K562 (cell line): ENCODE results near the gene PPA1. TPM values are rescaled to one million over a fixed set of nuclear protein-coding genes. Genes with fewer than 3 reads are reported as not detected.

Experiments
- ATAC-seq: fragments of 200-7000 bp; cut with Tn5 transposase; 3 replicates; pipeline ENCODE4 v1.9.1; 2020; ENCODE audit warnings: moderate library complexity
- BruUV-seq: library from RNA; stranded (reverse); fragments of 400-500 nt; replicated peaks from 2 replicates; lab custom pipeline; 2021; lab: Mats Ljungman, UMichigan
- CTCF ChIA-PET: fragments of 300-600 bp; formaldehyde crosslinking; extraction: SDS; loops from one replicate; lab custom pipeline; 2021; ENCODE audit warnings: low intra/inter-chr PET ratio; lab: Yijun Ruan, JAX
- POLR2A ChIA-PET: fragments of 300-600, 350-650 bp; sonication (Branson Sonifier 250); formaldehyde crosslinking; extraction: SDS; loops from one replicate; lab custom pipeline; 2021; ENCODE audit warnings: antibody characterized with exemption, inconsistent platforms; lab: Yijun Ruan, JAX
- DNase-seq, 4 experiments: peaks; one replicate each; pipeline versions ENCODE4 v3.0.0 to v3.0.0-alpha.2; 2011 to 2018; ENCODE audit warnings: low spot score in 3 of 4, mixed read lengths in 3 of 4; ENCODE audit errors: extremely low read depth in 1 of 4
- FAIRE-seq: peaks from 2 replicates; lab custom pipeline; 2011; peaks lifted over from hg19 to GRCh38; lab: Jason Lieb, UNC
- H2AFZ ChIP-seq: 2 replicates; pipeline ENCODE4 v1.6.0; 2011; ENCODE audit warnings: low read depth, low read length, control low read depth, inconsistent platforms
- H3K27ac ChIP-seq: fragments of 200-600 bp; 3 replicates; pipeline ENCODE4 v1.8.0; 2011; ENCODE audit warnings: low read depth, mild to moderate bottlenecking, control low read depth, inconsistent platforms, low read length, moderate library complexity, mixed read lengths; ENCODE audit errors: extremely low read depth
- H3K27me3 ChIP-seq, 2 experiments: fragments of 300-600 bp in 1 of 2; 2 replicates in 1 of 2; 3 replicates in 1 of 2; pipeline versions ENCODE4 v1.6.0 to v1.8.0; 2011; ENCODE audit warnings: inconsistent platforms in 2 of 2, low read length in 2 of 2, mild to moderate bottlenecking in 1 of 2, mixed read lengths in 1 of 2, moderate library complexity in 1 of 2; ENCODE audit not compliant: control insufficient read depth in 2 of 2, insufficient read depth in 2 of 2
- H3K36me3 ChIP-seq: fragments of 300-600 bp; 3 replicates; pipeline ENCODE4 v1.8.0; 2011; ENCODE audit warnings: mild to moderate bottlenecking, low read length, inconsistent platforms; ENCODE audit not compliant: control insufficient read depth, insufficient read depth
- H3K4me1 ChIP-seq, 2 experiments: fragments of 200-600 bp in 1 of 2; replicated peaks in 1 of 2; 2 replicates in 1 of 2; 3 replicates in 1 of 2; pipeline versions ENCODE4 v1.5.1 to v1.8.0; 2011; ENCODE audit warnings: inconsistent platforms in 2 of 2, low read length in 2 of 2, mild to moderate bottlenecking in 1 of 2, mixed read lengths in 1 of 2, moderate library complexity in 1 of 2; ENCODE audit not compliant: control insufficient read depth in 2 of 2, insufficient read depth in 2 of 2
- H3K4me2 ChIP-seq: 2 replicates; pipeline ENCODE4 v1.6.1; 2011; ENCODE audit warnings: low read length, control low read depth, inconsistent platforms, mixed read lengths; ENCODE audit not compliant: insufficient read depth
- H3K4me3 ChIP-seq: fragments of 200-600 bp; sonication (generic), shearing (Covaris generic); 2 replicates; pipeline ENCODE4 v1.5.1; 2016; ENCODE audit warnings: control low read depth, inconsistent platforms
- H3K79me2 ChIP-seq: fragments of 200-600 bp; 3 replicates; pipeline ENCODE4 v1.8.0; 2011; ENCODE audit warnings: low read length, inconsistent platforms; ENCODE audit not compliant: control insufficient read depth, insufficient read depth
- H3K9ac ChIP-seq, 2 experiments: 2 replicates each; pipeline versions ENCODE4 v1.6.0 to v1.6.1; 2011; ENCODE audit warnings: low read depth in 2 of 2, low read length in 2 of 2, control low read depth in 1 of 2, inconsistent platforms in 1 of 2, mild to moderate bottlenecking in 1 of 2, mixed read lengths in 1 of 2; ENCODE audit not compliant: insufficient read depth in 1 of 2
- H3K9me1 ChIP-seq: one replicate; pipeline ENCODE4 v1.6.0; 2011; ENCODE audit warnings: inconsistent platforms, mild to moderate bottlenecking, low read length, moderate library complexity; ENCODE audit not compliant: control insufficient read depth, insufficient read depth
- H3K9me3 ChIP-seq: replicated peaks from 2 replicates; pipeline ENCODE4 v1.5.1; 2011; ENCODE audit warnings: low read depth, low read length, inconsistent platforms; ENCODE audit not compliant: control insufficient read depth, insufficient read depth
- H4K20me1 ChIP-seq: replicated peaks from 2 replicates; pipeline ENCODE4 v1.6.1; 2011; ENCODE audit warnings: low read length, inconsistent platforms, mixed read lengths; ENCODE audit not compliant: control insufficient read depth, insufficient read depth
- BCL6 ChIP-seq: fragments of 250-450 bp; sonication (Bioruptor Pico); IDR thresholded peaks from 2 replicates; pipeline ENCODE4 v1.4.0; 2020
- BRD4 ChIP-seq: fragments of 200-600 bp; sonication (generic); IDR thresholded peaks from 2 replicates; pipeline ENCODE4 v1.6.1; 2017; ENCODE audit warnings: inconsistent platforms
- CBX2 ChIP-seq: fragments of 200-600 bp; sonication (generic); IDR thresholded peaks from one replicate; pipeline ENCODE4 v1.6.1; 2012; ENCODE audit warnings: mild to moderate bottlenecking, low read length, inconsistent platforms; ENCODE audit not compliant: insufficient read depth, poor library complexity, severe bottlenecking
- FOXP1 ChIP-seq: sonication (generic); formaldehyde crosslinking; IDR thresholded peaks from 2 replicates; pipeline ENCODE4 v1.8.0; 2022; ENCODE audit warnings: mild to moderate bottlenecking, missing genetic modification reagents
- GATAD2B ChIP-seq: fragments of 450-650 bp; IDR thresholded peaks from 2 replicates; pipeline ENCODE4 v1.6.1; 2017; ENCODE audit warnings: mild to moderate bottlenecking, borderline replicate concordance
- LEF1 ChIP-seq: fragments of 450-650 bp; IDR thresholded peaks from 2 replicates; pipeline ENCODE4 v1.6.1; 2016; ENCODE audit warnings: mild to moderate bottlenecking
- MEIS2 ChIP-seq: fragments of 450-650 bp; IDR thresholded peaks from 2 replicates; pipeline ENCODE4 v1.6.1; 2014; ENCODE audit warnings: mild to moderate bottlenecking; ENCODE audit not compliant: partially characterized antibody
- MTA1 ChIP-seq: fragments of 450-650 bp; IDR thresholded peaks from 2 replicates; pipeline ENCODE4 v1.6.1; 2017; ENCODE audit warnings: borderline replicate concordance
- SMAD3 ChIP-seq: fragments of 450-650 bp; formaldehyde crosslinking; conservative IDR thresholded peaks from 2 replicates; pipeline ENCODE4 v1.4.0; 2020; ENCODE audit warnings: mild to moderate bottlenecking
- TARDBP ChIP-seq: fragments of 450-650 bp; IDR thresholded peaks from 2 replicates; pipeline ENCODE4 v1.6.1; 2016
- ZNF551 ChIP-seq: fragments of 250-450 bp; sonication (Bioruptor Pico); IDR thresholded peaks from 2 replicates; pipeline ENCODE4 v1.5.0; 2021; ENCODE audit warnings: mild to moderate bottlenecking, moderate library complexity
- WGBS: fragments of 100-300 bp; shearing (Covaris generic); methylation state at CpG from one replicate; pipeline ENCODE4 v1.1.6; 2016; ENCODE audit warnings: low coverage, mixed read lengths; ENCODE audit not compliant: insufficient coverage; ENCODE audit errors: missing lambda C conversion rate; 5-methylcytosine and 5-hydroxymethylcytosine counted together
- in situ Hi-C: fragments of 300-500 bp; cut with MboI; formaldehyde crosslinking; loops from 4 replicates; pipeline ENCODE4 v1.15.0; 2018; ENCODE audit warnings: inconsistent platforms, mixed read lengths
- intact Hi-C: fragments of 100-400 bp; cut with micrococcal nuclease; formaldehyde crosslinking; loops from 2 replicates; pipeline ENCODE4 v1.14.2; 2022
- polyA plus RNA-seq, 8 experiments: library from polyadenylated mRNA; depleted of rRNA in 4 of 8; stranded (reverse) in 5 of 8; unstranded in 3 of 8; fragments of >200 nt; fragmentation: Nextera tagmentation in 2 of 8; fragmentation: Illumina TruSeq in 1 of 8; extraction: Ambion mirVana in 2 of 8; extraction: Trizol in 1 of 8; gene quantifications; 2 replicates each; pipeline versions ENCODE4 v1.2.1 to v1.2.3, GENCODE V29; 2011 to 2014; ENCODE audit warnings: inconsistent platforms in 1 of 8, missing spikeins in 1 of 8
- total RNA-seq, 7 experiments: library from RNA; depleted of rRNA in 6 of 7; stranded (reverse); fragments of >200 nt in 6 of 7; fragmentation: Illumina TruSeq in 2 of 7; extraction: Trizol in 2 of 7; gene quantifications; 2 replicates each; pipeline versions ENCODE4 v1.2.1 to v1.2.3, GENCODE V29; 2011 to 2021; ENCODE audit warnings: low replicate concordance in 1 of 7
- TF ChIP-seq, protein P1 (sequence below): fragments of 450-650 bp; IDR thresholded peaks from 2 replicates; pipeline ENCODE4 v1.6.1; 2017; ENCODE audit warnings: antibody characterized with exemption, mild to moderate bottlenecking

PPA1 gene
- total and polyA plus RNA-seq, 9 of the 15 experiments (the other 6 are each of a cell fraction or from before 2014, with no cell fraction given) = 301 to 635 (median 471) TPM

- POLR2A ChIA-PET = interaction anchor here (0.7 to 4.4 kb wide), 3 partner anchors 14 to 82 kb away, joined by 3 to 15 read pairs (median 9); partner anchors contain the start of gene PPA1
- Histone ChIP-seq H3K4me3 (no peak overlapping the region), H3K27me3 (peaks cover 47 to 65% of the 10 kb centered on the region in 2 experiments), H3K36me3 (no peaks in the 10 kb centered on the region), H3K79me2 (no peaks in the 10 kb centered on the region), H3K4me2 (no peak overlapping the region), H3K27ac (no peak overlapping the region), H3K9ac (0 out of 4 replicates have a peak overlapping the region, but pooled peaks of 1 of the 2 experiments have one; percentile 43), H3K4me1 (peaks cover 0 to 15% of the 10 kb centered on the region in 2 experiments; a peak in 2 of 5 replicates), H3K9me1 (no peaks in the 10 kb centered on the region), H2AFZ (no peak overlapping the region), H3K9me3 (no peaks in the 10 kb centered on the region), H4K20me1 (no peaks in the 10 kb centered on the region)
- WGBS = 3% methylated on average over 11 of the region's 11 CpGs
- intact Hi-C loops = no loop called here
- DNase-seq (no peak), FAIRE-seq (no peak), ATAC-seq (no peak)
- no TSS peak for BruUV-seq
- TF ChIP-seq MEIS2 = peak; percentile 11
- no peak for TF ChIP-seq BCL6 (CRISPR knock-in tag)
- CTCF ChIA-PET = no interaction called here
- in situ Hi-C loops = no loop called here
Observed at GRCh38 chr10:70250961-70251680, 17.9 kb upstream of the PPA1 start.

DNA sequence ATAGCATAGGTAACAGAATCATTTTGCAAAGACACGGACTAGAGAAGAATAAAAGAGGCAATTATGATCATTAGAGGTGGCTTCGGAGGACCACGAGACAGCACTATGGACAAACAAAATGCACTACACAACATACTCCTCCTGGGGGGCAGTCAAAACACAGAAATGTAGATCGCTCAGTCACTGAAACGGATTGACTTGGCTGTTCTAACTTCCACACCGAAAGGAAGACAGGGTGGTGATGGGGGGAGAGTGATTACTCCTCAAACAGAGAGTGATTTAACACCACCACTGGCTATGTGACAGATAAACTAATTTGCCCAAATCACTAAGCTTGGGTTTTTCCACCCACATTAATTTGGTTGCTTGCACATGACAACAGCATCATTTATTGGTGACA lies 14.1 kb upstream of the PPA1 start:
- H3K9me1 ChIP-seq = no peaks in the 10 kb centered on the region
- no peak overlapping the region for H3K27ac ChIP-seq
- H3K9ac ChIP-seq = no peak overlapping the region
- H3K4me3 ChIP-seq = no peak overlapping the region
- no peak overlapping the region for H2AFZ ChIP-seq
- intact Hi-C loops = no loop called here
- 2% methylated on average over 6 of the region's 6 CpGs for WGBS
- FAIRE-seq = no peak
- H3K4me2 ChIP-seq = no peak overlapping the region
- no peaks in the 10 kb centered on the region for H3K36me3 ChIP-seq
- H3K9me3 ChIP-seq = no peaks in the 10 kb centered on the region
- in situ Hi-C loops = no loop called here
- POLR2A ChIA-PET = interaction anchor here (0.6 to 0.7 kb wide), 2 partner anchors 8 to 10 kb away, joined by 3 to 4 read pairs; no protein-coding TSS in a partner anchor
- no peaks in the 10 kb centered on the region for H3K79me2 ChIP-seq
- H4K20me1 ChIP-seq = no peaks in the 10 kb centered on the region
- no peaks in the 10 kb centered on the region for H3K4me1 ChIP-seq
- CTCF ChIA-PET = no interaction called here
- peaks cover 40 to 45% of the 10 kb centered on the region in 2 experiments for H3K27me3 ChIP-seq
- no peak for ATAC-seq
- BruUV-seq = no TSS peak
- peak in 1 of 4 experiments; percentile 5 for DNase-seq
- no peak for TF ChIP-seq GATAD2B
- TF ChIP-seq BRD4 = no peak
- TF ChIP-seq, protein P1, sequence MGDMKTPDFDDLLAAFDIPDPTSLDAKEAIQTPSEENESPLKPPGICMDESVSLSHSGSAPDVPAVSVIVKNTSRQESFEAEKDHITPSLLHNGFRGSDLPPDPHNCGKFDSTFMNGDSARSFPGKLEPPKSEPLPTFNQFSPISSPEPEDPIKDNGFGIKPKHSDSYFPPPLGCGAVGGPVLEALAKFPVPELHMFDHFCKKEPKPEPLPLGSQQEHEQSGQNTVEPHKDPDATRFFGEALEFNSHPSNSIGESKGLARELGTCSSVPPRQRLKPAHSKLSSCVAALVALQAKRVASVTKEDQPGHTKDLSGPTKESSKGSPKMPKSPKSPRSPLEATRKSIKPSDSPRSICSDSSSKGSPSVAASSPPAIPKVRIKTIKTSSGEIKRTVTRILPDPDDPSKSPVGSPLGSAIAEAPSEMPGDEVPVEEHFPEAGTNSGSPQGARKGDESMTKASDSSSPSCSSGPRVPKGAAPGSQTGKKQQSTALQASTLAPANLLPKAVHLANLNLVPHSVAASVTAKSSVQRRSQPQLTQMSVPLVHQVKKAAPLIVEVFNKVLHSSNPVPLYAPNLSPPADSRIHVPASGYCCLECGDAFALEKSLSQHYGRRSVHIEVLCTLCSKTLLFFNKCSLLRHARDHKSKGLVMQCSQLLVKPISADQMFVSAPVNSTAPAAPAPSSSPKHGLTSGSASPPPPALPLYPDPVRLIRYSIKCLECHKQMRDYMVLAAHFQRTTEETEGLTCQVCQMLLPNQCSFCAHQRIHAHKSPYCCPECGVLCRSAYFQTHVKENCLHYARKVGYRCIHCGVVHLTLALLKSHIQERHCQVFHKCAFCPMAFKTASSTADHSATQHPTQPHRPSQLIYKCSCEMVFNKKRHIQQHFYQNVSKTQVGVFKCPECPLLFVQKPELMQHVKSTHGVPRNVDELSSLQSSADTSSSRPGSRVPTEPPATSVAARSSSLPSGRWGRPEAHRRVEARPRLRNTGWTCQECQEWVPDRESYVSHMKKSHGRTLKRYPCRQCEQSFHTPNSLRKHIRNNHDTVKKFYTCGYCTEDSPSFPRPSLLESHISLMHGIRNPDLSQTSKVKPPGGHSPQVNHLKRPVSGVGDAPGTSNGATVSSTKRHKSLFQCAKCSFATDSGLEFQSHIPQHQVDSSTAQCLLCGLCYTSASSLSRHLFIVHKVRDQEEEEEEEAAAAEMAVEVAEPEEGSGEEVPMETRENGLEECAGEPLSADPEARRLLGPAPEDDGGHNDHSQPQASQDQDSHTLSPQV = no peak
- TF ChIP-seq FOXP1 = no peak
- no peak for TF ChIP-seq CBX2
- no peak for TF ChIP-seq SMAD3 (CRISPR knock-in tag)
- TF ChIP-seq LEF1 = no peak
- no peak for TF ChIP-seq MTA1
- TF ChIP-seq ZNF551 (CRISPR knock-in tag) = no peak
- no peak for TF ChIP-seq TARDBP
